NCI-H510A treated with DMSO at 0.1 percent for 48 hours (cell line): ENCODE measurements around the gene CABYR.

ENCODE experiments used
- DNase-seq: peaks from one replicate; lab custom pipeline; 2025; lab: John Stamatoyannopoulos, UW

Gene CABYR, protein sequence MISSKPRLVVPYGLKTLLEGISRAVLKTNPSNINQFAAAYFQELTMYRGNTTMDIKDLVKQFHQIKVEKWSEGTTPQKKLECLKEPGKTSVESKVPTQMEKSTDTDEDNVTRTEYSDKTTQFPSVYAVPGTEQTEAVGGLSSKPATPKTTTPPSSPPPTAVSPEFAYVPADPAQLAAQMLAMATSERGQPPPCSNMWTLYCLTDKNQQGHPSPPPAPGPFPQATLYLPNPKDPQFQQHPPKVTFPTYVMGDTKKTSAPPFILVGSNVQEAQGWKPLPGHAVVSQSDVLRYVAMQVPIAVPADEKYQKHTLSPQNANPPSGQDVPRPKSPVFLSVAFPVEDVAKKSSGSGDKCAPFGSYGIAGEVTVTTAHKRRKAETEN

DNA sequence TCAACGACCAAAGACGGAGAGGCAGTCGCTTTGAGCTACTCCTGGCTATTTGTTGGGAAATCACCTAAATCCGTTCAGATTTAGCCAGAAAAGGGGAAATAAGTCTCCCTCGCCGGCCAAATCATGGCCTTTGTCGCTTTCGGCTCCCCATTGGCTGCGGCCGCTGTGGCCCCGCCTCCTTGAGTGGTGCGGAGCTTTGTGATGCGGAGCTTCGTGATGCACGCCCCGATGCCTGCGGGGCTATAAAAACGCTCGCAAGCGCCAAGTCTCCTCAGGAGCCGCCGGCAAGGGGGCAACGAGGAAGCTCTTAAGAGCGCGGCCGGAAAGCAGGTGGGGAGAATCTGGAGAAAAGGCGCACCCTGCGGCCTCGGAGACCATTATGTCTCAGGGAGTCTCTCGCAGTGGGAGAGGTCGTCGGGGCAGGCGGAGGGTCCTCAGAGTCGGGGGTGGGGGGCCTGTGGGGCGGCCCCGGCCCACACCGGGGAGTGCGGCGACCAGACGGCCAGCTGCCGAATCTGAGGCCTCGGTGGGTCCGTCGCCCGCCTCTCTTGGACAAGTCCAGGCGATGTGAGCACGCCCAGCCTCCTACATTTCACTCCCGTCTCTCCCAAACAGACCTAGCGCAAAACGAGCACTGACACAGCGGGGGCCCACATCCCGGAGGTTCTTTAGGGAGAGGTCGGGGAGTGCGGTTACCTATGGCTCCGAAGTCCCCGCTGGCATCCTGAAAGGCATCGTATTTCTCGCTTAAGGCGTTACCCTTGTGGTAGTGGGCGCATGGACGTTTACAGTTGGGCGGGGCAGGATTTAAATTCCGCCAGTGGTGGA, at the start of gene CABYR:
TSS of gene CABYR (plus strand) at position 274 of the 828 bp plus-strand sequence. CDS start 4,053 bp downstream, outside the sequence.
- DNase-seq: peak; percentile 33

DNA sequence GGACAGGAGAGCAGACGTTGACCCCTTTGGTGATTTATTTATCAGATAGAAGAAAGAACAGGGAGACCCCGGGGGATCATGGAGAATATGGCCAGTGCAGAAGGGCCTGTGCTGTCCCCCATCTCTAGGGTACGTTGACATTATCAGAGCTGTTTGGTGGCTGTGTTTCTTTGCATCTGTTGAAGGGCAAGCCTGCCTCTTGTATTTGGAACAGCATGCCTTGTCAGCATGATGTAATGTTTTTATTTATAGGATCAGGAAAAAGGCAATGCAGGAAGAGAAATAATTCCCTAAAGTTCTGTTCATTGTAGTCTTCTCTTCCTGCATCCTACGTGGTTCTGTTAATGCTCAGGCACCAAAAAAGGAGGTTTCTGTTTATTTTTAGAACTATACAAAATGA, 49.8 kb upstream of the CABYR start:
- DNase-seq: no peak

DNA sequence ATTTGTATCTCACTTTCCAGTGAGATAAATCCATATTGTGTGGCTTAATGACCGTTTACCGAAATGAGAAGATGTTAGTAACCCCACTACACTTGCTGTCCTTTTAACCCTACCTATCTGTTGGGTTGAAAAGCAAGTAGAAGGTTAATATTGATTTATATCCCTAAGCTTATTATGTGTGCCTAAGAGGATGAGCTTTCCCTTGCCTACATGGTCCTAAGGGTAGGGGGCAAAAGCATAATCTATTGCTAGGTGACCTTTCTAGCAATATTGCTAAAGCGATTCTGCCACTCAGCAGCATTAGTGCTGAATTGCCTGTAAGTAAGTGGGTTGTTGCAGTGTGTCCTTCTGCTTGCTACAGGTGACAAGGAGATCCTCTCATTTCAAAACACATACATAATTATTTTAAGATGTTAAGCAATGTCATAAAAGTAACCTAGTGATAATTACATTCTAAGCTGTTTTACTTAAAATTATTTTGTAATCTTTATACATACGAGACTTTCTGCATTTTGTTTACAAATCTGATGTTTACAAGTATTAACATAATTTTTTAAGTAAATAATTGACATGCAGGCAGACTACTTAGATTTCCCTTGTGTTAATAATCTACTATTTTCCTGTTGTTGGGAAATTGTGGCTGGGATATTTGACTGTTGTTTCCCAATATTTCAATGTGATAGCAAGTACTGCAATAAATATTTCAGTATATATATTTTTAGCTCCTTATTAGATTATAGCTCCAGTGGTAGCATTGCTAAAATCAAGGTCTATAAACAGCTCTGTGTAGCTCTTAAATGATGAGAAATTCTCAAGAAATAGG, 49.1 kb upstream of the CABYR start:
- DNase-seq: no peak

DNA sequence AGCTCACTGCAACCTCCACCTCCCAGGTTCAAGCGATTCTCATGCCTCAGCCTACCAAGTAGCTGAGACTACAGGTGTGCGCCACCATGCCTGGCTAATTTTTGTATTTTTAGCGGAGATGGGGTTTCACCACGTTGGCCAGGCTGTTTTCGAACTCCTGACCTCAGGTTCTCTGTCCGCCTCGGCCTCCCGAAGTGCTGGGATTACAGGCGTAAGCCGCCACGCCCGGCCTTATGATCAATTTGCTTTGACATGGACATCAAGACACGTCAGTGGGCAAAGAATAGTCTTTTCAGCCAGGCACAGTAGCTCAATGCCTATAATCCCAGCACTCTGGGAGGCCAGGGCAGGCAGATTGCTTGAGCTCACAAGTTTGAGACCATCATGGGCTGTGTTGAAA, 48.0 kb upstream of the CABYR start:
- DNase-seq: no peak

DNA sequence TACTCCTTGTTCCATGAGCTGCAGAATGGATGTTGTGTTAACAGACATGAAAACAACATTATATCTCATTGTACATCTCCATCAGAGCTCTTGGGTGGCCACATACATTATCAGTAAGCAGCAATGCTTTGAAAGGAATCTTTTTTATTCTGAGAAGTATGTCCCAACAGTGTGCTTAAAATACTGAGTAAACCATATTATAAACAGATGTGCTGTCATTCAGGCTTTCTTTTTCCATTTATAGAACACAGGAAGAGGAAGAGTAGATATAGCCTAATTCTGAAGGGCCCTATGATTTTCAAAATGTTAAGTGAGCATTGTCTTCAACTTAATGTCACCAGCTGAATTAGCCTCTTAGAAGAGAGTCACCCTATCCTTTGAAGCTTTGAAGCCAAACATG, 44.3 kb upstream of the CABYR start:
- no peak for DNase-seq

DNA sequence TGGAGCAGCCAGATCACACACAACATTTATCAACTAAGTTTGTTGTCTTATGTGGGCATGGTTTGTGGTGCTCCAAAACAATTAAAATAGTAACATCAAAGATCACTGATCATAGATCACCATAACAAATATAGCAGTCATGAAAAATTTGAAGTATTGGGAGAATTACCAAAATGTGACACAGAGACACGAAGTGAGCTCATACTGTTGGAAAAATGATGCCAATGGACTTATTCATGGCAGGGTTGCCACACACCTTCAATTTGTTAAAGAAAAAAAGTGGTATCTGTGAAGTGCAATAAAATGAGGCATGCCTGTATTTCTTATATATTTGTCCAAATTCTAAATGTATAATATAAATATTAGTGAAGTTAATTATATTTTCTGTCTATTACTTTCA, 42.9 kb upstream of the CABYR start:
- no peak for DNase-seq

DNA sequence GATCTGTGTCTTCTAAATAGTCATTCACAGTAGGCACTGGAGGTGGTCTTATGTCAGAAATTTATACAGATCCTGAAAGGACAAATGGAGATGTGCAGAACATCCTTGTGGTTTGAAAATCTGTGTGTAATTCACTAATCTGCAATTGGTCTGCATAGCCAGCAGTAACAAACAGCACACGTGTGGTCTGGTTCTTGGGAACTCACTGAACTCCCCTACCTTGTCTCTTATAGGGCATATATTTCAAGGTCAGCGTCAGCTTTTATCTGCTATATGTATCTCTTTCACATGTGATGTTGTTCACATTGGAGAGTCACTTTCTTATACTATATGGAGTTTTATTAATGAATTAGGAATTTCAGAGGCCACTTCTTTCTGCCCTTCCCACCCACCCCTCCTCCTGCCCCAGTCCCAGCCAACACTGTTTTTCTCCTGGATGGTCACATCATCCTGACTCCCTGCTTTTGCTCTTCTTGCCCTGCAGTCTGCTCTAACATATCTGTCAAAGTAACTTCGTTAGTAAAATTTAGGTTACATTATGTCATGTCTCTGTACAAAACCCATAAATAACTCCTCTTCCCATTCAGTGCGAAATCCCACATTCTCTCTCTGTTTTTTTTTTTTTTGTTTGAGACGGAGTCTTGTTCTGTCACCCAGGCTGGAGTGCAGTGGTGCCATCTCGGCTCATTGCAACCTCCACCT, 35.4 kb upstream of the CABYR start:
- DNase-seq: no peak

DNA sequence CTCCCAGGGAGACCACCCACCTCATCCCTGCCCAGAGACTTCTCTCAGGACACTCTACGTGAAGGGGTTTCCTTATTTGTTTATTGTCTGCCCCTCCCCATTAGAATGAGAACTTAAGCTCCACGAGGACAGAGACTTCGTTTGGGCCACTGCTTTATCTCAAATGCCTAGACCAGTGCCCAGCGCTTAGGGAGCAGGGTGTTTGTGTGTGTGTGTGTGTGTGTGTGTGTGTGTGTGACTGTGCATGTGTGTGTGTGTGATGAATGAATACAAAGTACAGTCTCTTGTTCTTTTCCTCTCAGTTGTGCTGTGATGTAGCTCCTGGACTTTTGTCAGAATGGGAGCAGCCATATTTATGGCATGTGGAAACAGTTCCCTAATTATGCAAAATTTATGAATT, 34.4 kb upstream of the CABYR start:
- DNase-seq: no peak

DNA sequence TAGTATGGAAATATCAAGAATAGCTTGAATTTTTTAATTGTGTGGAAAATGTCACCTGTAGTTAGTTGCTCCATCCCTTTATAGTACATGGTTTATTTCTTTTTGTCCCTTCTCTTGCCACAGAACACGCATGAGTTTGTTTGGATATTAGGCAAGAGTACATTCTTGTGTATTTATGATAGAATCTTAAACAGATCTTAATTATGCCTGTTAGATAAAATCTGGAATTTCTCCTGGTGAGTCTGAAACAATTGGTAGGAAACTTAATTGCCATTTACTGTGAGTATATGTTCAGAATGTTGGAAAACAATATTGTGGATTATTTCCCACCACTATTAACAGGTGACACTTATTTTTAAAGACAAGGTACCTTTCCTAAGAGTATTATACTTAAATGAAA, 30.2 kb upstream of the CABYR start:
- no peak for DNase-seq

DNA sequence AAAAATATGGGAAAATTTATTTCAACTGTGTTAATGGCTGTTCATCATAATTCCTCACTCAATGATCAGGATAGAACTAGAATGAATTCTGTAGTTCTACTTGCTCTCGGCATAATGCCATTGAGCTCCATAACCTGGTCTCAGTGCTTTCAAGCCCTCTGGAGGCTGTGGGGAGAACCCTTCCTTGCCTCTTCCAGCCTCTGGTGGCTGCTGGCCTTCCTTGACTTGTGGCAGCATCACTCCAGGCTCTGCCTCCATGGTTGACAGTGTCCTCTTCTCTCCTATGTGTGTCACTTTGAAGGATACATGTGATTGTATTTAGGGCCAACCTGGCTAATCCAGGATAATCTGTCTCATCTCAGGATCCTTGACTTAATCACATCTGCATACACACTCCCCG, 26.9 kb upstream of the CABYR start:
- no peak for DNase-seq

DNA sequence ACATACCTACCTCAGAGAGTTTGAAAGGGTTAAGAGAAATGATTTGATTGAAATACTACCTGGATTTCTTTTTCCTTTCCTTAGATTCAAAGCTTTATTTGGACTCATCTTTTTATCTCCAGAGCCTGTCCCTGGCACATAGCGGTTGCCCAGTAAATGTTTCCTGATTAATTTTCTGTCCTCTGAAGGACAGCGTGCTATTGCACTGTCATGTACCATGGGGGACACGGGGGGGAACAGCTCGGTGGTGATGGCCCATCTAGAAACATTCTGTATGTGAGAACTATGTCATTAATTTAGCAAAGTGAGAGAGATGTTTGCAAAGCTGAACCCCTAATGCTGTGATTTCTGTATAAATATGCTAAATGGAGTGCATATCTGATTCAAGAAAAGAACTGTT, 26.4 kb upstream of the CABYR start:
- no peak for DNase-seq

DNA sequence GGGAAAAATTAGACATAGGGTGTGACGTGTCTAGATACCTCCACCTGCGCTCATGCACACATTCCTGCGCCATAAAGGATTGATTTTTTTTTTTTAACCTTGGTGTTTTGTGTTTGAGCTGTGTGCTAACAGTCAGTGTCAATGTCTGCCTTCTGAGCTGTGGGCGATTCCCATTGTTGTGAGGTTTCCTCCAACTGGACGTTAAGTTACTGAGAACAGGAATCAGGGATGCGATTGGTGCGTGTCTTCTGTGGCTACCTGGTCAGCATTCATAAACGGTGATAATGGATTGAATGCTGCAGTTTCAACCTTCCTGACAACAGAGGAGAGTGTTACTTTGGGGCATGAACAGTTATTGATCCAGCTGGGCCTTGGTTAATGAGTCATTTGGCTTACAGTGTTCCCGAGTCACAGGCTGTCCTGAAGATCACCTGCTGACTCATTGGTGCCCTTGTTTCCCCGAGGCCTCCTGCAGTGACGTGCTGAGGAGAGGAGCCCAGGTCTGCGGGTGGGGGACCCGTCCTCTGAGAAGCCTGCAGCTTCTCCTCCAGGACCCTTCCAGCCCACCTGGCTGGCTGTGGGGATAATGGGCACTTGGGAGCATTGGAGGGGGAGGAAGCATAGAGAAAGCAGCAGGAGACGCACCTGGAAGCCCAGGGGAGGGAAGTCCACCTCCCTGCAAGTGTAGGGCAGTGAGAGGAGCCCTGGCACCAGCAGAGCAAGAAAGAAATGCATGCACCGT, 25.8 kb upstream of the CABYR start:
- DNase-seq: no peak

DNA sequence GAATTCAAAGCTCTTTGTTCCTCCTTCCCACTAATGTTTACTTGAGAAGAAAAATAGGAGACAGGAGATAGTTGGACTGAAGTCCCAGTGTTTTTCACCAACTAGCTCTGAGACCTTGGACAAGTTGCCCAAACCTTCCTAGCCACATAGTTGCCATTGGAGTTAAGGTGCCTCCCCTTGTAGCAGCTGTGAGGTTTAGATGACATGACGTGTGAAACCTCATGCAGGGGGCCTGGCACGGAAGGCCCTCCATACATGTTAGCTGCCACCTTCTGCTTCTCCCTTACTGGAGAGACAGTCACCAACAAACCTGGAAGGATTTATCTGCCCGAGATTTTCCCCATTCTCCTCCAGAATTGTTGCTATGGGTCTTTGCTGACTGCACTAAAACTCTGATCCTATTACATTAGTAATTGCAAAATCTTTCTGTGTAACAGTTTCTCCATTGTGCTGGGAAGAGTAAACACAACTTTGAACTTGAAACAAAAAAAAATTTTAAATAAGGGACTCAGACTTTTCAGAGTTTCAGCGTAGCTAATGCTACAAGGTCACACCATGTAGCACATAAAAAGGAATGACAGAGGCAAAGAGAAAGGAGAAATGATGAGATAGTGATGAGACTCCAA, 23.8 kb upstream of the CABYR start:
- DNase-seq: no peak

DNA sequence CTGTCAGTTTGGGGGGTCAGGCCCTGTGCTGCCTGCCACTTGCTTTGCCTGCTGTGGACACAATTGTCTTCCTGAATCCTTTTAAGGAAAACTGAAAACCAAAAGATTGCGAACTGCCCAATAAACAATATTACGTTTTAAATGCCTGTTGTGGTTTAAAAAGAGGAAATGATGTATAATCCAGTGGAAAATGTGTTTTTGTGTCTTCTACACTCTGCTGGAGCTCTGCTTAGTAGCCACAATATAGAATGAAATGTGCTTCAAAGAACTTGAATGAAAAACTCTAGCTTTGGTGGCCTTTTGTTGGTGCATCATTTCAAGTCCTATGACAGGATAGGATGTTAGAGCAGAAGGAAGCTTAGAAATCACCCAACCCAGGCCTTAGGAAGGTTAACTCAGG, 23.2 kb upstream of the CABYR start:
- DNase-seq: no peak

DNA sequence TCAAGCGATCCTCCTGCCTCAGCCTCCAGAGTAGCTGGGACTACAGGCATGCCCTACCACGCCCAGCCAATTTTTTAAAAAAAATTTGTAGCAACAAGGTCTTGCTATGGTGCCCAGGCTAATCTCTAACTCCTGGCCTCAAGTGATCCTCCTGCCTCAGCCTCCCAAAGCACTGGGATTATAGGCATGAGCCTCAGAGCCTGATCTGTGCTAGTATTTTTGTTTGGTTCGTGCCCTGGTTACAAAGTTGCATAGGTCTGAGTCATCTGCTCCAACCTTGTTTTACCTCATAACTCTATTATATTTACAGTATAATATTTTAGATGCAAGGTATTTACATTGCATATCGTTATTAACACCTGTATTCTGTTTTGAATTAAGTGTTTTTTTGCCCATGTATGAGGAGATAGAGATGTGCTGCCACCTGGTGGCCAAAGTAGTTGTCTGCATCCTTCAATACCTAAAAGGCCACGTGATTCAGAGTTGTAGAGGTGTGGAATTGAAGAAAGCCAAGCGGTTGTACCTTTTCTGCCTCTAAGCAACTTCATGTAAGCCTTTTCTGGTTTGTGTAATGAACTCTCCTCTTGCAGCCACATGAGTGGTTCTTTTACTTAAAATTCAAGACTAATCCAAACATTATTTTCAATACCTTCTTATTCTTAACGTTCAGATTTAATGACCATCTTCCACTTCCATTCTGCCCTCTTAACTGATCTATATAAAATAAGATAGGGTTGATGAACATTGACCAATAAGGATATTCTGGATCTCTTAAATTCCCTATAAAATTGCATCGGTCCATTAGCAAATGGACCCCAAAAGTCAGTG, 19.9 kb upstream of the CABYR start:
- DNase-seq: peak; percentile 64

DNA sequence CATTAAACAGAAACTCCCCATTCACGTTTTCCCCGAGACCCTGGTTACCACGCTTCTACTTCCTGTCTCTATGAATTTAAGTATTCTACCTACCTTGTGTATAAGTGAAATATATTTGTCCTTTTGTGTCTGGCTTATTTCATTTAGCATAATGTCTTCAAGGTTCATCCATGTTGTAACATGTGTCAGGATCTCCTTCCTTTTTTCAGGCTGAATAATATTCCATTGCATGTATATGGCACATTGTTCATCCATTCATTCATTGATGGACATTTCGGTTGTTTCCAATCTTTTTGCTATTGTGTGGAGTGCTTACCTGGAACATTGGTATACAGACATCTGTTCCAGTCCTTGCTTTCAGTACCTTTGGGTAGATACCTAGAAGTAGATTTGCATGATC, 18.2 kb upstream of the CABYR start:
- no peak for DNase-seq

DNA sequence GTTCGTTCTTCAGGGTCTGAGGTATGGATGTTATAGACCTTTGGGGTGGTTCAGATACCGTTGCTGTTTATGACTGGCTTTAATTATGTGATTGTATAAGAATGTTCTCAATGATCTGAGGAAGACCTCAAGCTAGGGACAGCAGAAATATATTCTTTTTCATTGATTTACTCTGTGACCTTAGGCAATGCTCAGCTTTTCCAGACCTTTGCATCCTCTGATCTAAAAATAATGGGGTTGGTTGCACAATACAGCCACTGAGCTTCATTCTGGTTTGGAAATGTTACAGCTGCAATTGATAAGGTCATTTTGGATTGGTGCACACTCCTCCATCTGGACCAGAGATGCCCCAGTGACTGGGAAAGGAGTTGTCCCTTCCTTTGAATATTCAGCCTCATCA, 17.2 kb upstream of the CABYR start:
- DNase-seq: no peak

DNA sequence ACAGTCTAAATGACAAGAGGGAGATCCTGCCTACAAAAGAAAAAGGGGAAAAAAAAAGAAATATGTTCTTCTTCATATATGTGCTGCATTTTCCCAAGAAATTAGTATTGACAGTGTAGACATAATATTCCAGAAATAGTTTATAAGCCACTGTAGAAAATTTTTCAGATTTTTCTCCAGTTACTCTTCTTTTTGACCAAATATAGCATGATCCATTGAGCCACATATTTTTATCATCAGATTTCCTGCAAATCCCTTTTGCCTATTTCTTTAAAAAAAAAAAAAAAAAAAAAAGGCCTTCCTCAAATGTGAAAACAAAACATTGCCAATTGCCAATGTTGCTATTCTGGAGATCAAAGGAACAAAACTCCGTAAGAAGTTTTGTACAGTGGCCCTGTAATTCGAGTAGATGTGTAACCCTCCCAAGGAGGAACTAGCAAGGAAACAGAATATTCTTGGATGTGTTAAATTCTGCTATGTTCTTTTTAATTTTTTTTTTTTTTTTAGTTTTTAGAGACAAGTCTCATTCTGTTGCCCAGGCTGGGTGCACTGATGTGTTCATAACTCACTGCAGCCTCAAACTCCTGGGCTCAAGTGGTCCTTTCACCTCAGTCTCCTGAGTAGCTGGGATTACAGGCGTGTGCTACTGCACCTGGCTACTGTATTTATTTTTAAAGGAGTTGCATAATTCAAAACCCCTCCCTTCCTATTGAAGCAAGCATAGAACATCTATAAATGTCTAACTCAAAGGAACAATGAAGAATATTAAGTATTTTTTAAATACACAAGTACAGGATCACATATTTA, 12.5 kb upstream of the CABYR start:
- peak; percentile 21 for DNase-seq

DNA sequence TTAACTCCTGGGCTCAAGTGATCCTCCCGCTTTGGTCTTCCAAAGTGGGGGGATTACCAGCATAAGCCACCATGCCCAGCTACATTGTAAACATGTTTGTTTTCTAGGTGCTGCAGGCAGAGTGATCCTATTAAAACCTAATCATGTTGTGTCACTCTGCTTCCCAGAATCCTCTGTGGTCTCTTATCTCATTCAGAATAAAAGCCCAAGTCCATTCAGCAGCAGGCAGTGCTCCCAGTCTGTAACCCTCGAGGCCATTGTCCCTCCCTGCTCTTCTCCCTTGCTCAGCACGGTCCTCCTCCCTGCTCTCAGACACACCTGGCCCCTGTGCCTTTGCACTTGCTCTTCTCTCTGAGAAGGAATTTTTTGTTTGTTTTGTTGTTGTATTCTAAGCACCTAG, 11.1 kb upstream of the CABYR start:
- DNase-seq: no peak
